OCI-LY3 (cell line): Measurements from ENCODE around the gene SLC6A11.

Experiments used
- EZH2phosphoT487 ChIP-seq: fragments of 200-600 bp; shearing (Covaris generic); IDR thresholded peaks from 2 replicates; pipeline ENCODE4 v1.6.1; 2018; ENCODE audit warnings: antibody characterized with exemption, mixed run types, low read depth
- TF ChIP-seq, protein P1 (sequence below): fragments of 200-600, 300-600 bp; sonication (generic); IDR thresholded peaks from 2 replicates; pipeline ENCODE4 v1.5.1; 2014; ENCODE audit warnings: antibody characterized with exemption, low read length, low read depth

DNA sequence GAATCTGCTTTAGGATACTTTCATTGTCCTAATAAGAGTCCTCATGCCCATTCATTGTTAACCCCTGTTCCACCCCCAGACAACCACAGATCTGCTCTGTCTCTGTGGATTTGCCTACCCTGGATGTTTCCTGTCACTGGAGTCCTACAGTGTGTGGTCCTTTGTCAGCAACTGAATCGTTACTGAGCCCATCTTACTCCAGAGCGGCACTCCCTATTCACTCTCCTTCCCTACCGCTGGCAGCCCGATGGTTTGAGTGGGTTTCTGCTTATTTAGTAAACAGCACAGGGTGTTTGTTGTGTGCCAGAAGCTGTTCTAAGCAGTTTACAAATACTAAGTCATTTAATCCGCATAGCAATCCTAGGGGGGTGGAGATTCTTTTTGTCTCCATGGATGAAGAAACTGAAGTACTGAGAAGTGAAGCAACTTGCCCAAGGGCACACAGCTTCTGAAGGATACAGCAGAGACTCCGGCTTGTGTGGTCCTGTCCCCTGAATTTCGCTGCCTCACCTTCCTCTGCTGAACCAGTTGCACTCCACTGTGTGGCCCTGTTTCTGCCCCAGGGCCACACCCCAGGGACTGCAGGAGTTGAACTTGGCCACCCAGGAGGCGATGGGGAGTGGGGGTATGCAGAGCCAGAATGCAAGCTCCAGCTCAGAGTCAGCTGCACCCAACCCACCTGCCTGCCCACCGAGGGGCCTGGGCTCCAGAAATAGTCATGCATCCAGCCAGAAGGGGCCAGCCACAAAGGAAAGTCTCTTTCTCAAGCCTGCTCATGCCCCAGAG, 120.0 kb downstream of the SLC6A11 start:
- no peak for TF ChIP-seq EZH2phosphoT487
- TF ChIP-seq, protein P1, sequence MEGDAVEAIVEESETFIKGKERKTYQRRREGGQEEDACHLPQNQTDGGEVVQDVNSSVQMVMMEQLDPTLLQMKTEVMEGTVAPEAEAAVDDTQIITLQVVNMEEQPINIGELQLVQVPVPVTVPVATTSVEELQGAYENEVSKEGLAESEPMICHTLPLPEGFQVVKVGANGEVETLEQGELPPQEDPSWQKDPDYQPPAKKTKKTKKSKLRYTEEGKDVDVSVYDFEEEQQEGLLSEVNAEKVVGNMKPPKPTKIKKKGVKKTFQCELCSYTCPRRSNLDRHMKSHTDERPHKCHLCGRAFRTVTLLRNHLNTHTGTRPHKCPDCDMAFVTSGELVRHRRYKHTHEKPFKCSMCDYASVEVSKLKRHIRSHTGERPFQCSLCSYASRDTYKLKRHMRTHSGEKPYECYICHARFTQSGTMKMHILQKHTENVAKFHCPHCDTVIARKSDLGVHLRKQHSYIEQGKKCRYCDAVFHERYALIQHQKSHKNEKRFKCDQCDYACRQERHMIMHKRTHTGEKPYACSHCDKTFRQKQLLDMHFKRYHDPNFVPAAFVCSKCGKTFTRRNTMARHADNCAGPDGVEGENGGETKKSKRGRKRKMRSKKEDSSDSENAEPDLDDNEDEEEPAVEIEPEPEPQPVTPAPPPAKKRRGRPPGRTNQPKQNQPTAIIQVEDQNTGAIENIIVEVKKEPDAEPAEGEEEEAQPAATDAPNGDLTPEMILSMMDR: no peak
